GM20431 (cell line): Measurements from ENCODE around the gene DDX47.
"Not testable (repeated sequence)": the region's sequence is repeated elsewhere in the genome, so short reads cannot be mapped to it uniquely, and the experiment has no call there.

Experiments used
- in situ Hi-C: fragments of 300-500 bp; cut with MseI, MboI; formaldehyde crosslinking; loops from one replicate; pipeline ENCODE4 v1.15.0; 2020; ENCODE audit warnings: low sequenced_read_pairs; ENCODE audit not compliant: unreplicated experiment

The DDX47 gene

DNA sequence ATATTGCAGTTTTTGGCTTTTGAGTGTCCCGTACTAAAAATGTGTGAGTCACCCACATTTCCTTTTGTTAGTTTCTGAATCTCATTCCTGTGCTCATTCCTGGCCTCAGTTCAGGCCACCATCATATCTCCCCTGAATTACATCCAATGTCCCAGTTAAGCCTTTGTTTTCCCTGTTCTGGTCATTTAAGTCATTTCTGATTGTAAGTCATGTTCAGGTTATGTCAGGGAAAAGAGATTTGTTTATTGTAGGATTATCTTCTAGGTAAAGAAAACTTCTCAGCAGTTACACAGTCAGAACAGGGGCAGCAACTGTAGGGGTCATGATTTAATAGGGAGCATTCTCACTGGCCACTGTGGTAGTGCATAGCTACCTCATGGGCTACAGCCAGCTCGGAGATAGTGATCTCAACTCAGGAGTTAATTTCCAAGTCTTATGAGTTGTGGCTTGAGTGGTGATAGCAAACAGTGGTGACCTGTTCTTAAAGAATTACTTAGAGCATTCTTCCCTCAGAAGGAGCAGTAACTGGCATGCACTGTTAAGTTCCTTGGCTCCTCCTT, 6.7 kb downstream of the DDX47 start:
- in situ Hi-C loops: no loop called here

GRCh38 chr12:12820376-12820775, 7.2 kb downstream of the DDX47 start:
- in situ Hi-C loops: not testable (repeated sequence)

GRCh38 chr12:12821975-12822374, 8.8 kb downstream of the DDX47 start:
- in situ Hi-C loops: no loop called here

DNA sequence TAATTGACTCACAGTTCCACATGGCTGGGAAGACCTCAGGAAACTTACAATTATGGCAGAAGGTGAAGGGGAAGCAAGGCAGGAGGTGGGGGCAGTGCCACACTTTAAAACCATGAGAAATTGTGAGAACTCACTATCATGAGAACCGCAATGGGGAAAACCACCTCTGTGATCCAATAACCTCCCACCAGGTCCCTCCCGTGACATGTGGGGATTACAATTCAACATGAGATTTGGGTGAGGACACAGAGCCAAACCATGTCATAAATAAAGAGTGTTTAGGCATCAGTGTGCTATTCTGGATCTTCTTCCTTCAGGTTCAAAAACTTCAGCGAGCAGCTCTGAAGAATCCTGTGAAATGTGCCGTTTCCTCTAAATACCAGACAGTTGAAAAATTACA, 9.7 kb downstream of the DDX47 start:
- in situ Hi-C loops: no loop called here

DNA sequence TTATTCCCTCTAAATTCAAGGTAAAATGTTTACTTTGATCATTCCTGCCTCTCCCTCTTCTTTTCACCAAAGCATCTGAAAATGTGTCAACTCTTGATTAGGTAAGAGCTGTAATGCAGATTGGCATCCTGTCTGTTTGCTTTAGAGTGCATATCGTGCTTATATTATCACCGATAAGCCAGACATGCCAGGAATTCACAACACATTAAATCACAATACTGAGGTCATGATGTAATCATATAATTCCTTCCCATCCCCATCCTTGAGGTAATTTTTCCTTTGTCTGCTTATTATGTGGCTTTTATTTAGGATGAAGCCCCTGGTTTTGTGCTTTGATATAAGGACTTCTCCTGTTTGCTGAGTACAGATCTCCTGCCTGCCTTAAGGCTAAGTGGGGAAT, 10.2 kb downstream of the DDX47 start:
- in situ Hi-C loops: no loop called here

DNA sequence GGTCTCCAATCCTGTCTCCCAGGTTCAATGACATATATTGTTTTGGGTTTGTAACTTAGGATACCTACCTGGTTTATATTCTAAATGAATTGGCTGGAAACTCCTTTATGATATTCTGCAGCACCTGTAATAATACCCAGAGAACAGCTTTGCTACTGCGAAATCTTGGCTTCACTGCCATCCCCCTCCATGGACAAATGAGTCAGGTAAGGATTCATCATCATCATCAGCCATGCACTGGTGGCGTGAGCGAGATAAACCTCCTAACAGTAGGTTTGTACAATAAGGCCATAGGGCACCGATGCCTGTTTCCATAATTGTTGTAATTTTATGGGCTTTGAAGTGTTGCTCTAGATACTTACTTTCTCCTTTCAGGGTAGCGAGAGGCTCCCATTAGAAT, 10.7 kb downstream of the DDX47 start:
- in situ Hi-C loops: no loop called here

- in situ Hi-C loops: no loop called here
Observed at GRCh38 chr12:12835378-12836146, 22.4 kb downstream of the DDX47 start.

DNA sequence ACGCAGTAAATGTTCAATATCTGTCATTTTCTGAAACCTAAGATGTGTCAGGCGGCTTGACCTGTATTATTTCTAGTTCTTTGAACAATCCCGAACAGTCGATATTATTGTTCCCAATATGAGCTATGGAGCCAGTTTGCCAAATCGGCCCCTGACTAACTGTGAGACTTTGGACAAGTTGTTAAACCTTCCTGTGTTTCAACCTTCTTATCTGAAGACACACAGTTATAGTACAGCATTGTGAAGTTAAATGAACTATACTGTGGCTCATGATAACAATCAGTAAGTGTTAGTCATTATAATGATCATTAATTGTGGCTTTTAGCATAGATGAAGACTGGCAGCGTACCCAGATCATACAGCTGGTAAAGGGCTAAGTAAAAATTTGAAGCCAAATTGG, 23.4 kb downstream of the DDX47 start:
- in situ Hi-C loops: no loop called here

GRCh38 chr12:12837025-12837812, 24.1 kb downstream of the DDX47 start:
- in situ Hi-C loops: no loop called here

DNA sequence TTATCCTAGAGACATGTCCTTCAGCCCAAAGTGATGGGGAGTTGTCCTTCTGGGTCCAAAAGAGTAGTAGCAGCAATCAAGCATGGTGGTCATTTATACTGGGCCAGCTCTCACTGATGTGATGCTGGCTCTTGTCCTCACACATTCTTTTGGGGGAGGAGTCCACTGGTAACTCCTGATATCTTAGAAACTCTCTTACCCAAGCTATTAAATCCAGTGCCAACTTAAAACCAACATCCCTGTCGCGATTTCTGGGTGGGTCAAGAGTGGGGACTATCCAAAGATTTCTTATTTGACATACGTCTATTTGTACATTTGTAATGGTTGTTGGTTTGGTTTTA, 24.6 kb downstream of the DDX47 start:
- in situ Hi-C loops: no loop called here

- in situ Hi-C loops: no loop called here
Observed at GRCh38 chr12:12839003-12839395, 25.9 kb downstream of the DDX47 start.

DNA sequence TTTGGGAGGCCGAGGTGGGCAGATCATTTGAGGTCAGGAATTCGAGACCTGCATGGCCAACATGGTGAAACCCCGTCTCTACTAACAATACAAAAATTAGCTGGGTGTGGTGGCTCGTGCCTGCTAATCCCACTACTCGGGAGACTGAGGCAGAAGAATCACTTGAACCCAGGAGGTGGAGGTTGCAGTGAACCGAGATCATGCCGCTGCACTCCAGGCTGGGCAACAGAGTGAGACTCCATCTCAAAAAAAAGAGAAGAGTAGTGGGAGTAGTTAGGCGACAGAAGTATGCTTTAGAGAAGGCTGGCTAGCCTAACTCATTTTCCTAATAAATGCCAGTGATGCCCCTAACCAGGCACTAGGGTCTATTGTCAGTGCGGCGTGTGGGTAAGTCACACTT, 26.3 kb downstream of the DDX47 start:
- in situ Hi-C loops: not testable (repeated sequence)

- in situ Hi-C loops: no loop called here
Observed at GRCh38 chr12:12839873-12840579, 26.9 kb downstream of the DDX47 start.

- in situ Hi-C loops: no loop called here
Observed at GRCh38 chr12:12840580-12840899, 27.4 kb downstream of the DDX47 start.

DNA sequence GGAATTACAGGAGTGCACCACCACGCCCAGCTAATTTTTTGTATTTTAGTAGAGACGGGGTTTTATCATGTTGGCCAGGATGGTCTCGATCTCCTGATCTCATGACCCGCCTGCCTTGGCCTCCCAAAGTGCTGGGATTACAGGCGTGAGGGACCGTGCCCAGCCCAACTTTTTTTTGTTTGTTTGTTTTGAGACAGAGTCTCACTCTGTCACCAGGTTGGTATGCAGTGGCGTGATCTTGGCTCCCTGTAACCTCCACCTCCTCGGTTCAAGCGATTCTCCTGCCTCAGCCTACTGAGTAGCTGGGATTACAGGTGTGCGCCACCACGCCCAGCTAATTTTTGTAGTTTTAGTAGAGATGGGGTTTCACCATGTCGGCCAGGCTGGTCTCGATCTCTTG, 28.3 kb downstream of the DDX47 start:
- in situ Hi-C loops: not testable (repeated sequence)

- in situ Hi-C loops: no loop called here
Observed at GRCh38 chr12:12845794-12846243, 32.7 kb downstream of the DDX47 start.

- in situ Hi-C loops: not testable (repeated sequence)
Observed at GRCh38 chr12:12846780-12847179, 33.6 kb downstream of the DDX47 start.

DNA sequence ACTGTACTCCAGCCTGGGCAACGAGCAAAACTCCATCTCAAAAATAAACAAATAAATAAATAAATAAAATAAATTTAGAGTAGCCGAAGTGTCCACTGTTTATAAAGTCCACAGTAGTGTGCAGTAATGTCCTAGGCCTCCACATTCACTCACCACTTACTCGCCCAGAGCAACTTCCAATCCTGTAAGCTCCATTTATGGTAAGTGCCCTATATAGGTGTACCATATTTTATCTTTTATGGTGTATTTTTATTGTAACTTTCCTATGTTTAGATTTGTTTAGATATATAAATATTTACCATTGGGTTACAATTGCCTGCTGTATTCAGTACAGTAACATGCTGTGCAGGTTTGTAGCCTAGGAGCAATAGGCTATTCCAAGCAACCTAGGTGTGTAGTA, 40.3 kb downstream of the DDX47 start:
- in situ Hi-C loops: no loop called here

GRCh38 chr12:12859690-12860089, 46.5 kb downstream of the DDX47 start:
- in situ Hi-C loops: no loop called here

DNA sequence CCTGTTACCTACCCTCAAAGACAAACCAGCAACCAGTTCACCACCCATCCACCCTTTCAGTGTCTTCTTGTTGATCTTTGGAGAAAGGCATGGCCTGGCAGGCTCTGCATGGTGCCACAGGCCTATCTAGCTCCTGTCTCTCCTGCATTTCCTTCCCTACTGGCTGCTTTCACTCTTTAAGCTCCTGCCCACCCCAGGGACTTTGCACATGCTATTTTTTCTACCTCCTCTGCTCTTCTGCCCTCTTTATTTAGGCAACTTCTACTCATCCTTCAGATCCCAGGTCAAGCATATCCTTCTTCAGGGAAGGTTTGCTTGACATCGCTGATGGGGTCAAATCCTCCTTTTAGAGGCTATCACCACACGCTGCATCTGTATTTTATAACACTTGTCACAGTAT, 51.1 kb downstream of the DDX47 start:
- in situ Hi-C loops: no loop called here
